ENCODE data around the gene MEX3B.
"Not testable (repeated sequence)": the region's sequence is repeated elsewhere in the genome, so short reads cannot be mapped to it uniquely, and the experiment has no call there.

MEX3B gene

GRCh38 chr15:82048811-82049210 is 3.0 kb upstream of the MEX3B start:
- no peak for DNase-seq (ENCODE audit: low read depth in 2 of 2)

DNA sequence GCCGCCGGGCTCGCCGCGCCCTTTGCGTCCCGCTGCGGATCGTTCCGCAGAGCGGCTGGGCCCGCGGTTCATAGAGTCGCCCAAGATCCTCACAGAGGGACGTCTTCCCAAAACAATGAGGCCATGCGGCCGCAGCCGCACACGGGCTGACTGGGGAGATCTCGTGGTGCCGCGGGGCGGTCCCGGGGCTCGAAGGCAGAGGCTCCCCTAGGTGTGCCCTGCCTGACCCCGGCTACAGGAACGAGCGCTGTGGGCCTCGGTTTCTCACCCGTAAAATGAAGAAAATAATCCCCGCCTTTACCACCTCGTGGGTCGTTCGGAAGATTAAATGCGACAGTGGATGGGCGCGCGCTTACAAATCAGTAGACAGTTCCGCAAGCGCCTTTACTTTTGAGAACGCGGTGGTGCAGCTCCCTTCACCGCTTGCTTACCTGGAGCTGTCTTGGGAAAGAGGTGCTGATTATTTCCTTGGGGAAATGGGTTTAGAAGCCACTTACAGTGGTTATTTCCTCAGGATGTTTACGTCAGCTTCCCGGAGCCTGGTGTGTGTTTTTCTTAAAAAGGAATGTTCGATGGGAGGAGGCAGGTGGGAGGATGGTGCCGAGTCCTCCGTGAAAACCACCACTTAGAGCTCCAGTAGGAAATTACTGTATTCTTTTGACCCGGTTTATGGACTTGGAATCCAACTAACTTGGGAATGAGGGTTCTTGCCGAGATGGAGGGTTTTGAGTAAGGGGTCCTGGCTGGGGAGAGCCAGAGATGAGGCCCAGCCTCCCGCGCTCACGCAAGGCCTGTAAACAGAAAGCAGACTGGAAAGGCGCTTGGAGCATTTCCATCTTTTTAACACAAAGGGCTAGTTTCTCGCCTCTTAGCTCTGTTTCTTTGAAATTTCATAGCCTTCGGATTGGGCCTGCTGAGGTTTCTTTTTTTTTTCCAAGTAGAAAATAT is 1.9 kb upstream of the MEX3B start:
- no peak for DNase-seq (ENCODE audit: low read depth in 2 of 2)

DNA sequence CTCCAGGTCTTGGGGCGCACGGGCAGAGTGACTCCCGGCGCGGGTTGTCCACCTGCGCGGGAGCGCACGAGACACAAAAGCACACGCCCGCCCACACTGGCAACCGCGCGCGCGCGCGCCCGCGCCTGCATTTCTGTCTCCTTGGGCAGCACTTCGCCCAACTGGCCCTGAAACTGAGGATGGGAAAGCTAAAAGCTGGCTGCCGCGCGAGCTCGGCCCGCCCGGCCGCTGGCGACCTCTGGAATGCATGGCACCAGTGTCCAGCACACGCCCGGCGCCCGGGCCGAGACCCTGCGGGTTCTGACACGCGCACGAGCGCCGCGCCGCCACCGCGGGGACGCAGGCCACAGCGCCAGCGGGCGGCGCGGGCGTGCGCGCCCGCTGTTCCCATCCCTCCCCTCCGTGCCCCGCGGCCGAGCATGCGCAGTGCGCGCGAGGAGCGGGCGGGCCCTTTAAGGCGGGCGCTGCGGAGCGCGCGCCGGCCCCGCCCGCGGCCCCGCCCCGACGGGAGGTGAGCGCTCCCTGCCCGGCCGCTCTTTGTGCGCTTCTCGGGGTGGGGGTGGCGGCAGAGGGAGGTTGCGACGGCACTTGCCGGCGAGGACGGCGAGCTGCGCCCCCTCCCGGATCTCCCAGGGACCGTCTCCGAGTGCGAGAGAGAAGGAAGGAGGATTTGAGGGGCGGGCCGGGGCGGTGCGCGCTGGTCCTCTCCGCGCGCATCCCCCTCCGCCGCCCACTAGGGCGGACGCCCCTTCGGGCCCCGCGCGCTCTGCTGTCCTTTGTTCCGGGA is 1.0 kb upstream of the MEX3B start:
- DNase-seq (ENCODE audit: low read depth in 2 of 2), result peak; percentile 68 to 78

- DNase-seq (ENCODE audit: low read depth in 2 of 2), result no peak
Measured at GRCh38 chr15:82045179-82045891, 483 bp downstream of the MEX3B start.

DNA sequence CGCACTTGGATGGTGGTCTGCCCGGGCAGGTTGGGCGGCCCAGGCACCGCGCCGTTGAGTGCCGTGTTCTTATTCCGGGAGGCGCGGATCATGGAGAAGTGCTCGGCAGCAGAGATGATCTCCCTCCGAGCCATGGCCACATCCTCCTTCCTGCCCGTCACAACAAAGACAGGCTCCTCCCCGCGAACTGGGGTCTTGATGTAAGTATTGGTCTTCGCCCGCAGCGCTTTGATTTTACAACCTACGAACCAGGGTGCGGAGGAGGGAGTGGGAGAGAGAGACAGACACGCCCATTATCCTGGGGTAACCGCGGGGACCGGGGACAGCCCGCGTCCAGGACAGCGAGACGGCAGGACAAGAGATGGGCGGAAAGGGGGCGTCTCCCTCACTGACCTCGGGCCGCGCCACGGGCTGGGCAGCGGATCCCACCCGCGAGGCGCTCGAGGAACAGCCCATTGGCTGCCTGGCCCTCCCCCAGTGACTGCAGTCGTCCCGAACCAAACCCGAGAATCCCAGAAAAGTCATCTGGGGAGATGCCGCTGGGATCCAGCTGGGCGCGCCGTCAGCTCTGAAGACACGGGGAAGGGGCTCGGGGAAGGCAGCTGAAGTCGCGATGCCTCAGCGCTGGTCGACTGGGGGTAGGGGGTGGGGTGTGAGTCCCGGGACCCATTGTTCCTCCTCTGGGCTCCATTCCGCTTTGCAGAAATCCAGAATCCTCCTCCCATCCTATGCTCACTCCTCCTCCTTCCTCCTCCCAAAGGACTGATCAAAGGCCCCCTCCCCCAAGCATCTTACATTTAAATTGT is 1.2 kb downstream of the MEX3B start:
- DNase-seq (ENCODE audit: low read depth in 2 of 2), result no peak

DNA sequence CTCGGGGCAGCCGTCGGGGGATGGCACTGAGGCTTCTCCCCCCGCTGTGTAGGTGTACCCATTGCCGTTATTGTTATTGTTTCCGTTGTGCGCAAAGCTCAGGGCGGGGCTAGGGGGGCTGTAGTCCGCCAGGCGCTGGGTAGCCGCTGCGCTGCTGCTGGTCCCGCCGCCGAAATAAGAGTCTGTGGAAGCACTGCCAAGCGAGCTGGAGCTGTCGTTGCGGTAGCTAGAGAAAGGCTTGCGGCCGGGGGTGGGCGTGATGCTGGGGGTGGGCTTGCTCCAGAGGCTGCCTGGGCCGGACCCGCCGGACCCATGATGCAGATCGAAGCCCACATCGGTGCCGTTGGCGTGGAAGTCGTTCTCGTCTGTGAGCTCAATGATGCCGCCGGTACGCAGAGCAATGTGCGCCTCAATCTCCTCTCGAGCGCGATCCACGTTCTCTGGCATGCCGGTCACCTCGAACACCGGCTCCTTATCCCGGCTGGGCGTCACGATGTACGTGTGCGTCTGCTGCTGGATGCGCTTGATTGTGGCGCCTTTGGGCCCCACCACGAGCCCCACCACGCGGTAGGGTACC is 1.9 kb downstream of the MEX3B start:
- DNase-seq (ENCODE audit: low read depth in 2 of 2), result no peak

GRCh38 chr15:82043130-82043673 is 2.6 kb downstream of the MEX3B start:
- no peak for DNase-seq (ENCODE audit: low read depth in 2 of 2)

DNA sequence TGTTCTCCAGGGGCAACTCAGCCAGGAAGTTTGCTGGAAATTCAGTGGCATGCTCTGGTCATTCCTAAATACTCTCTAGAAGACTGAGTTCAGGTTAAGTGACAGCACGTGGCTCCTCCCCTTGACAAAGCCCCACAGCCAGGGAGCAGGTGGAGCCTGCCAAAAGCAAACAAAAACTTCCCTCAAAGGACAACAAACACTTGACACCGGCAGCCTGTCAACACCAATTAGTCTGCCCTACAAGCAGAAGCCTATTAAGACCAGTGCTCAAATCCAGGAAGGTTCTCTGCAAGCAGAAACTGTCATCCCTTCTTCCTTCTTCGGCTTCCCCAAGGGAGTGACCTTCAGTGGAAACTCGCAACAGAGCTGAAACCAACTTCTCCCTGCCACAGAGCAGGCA is 5.0 kb downstream of the MEX3B start:
- DNase-seq (ENCODE audit: low read depth in 2 of 2), result no peak

- DNase-seq (ENCODE audit: low read depth in 2 of 2), result no peak
Measured at GRCh38 chr15:82040390-82040789, 5.4 kb downstream of the MEX3B start.

DNA sequence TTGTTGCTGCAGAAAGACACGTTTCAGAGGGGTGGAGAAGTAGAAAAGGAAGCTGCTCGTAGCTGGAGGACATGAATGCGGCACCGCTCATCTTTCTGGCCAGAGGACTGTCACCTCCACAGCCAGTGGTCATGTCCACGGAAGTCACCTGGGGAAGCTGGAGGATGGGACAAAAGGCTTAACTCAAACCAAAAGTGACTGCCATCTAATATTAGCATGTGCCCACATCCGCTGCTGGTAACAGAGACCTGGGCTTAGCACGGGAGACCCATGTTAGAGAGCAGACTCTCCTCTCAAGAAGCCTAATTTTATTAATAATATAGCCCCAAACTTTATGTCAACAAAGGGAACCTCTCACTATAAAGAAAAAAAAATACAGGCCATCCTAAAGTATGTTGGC is 5.9 kb downstream of the MEX3B start:
- DNase-seq (ENCODE audit: low read depth in 2 of 2), result no peak

GRCh38 chr15:82036461-82036860 is 9.4 kb downstream of the MEX3B start:
- no peak for DNase-seq (ENCODE audit: low read depth in 2 of 2)

DNA sequence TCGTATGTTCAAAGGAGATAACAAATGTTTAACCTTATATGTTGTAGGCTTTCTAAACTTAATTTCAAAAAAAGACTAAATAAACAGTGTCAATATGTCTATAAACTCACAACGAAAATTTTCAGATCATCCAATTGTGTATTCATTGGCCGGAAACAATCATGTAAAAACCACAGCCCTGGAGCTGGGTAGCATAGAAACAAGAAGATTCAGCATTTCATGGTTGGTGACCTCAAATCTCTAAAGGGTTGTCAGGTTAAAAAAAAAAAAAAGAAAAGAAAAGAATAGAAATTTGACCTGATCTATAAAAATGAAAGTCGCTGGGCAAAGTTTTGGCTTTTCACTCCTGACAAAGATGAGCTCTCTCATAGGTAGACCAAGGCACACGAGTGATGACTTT is 13.9 kb downstream of the MEX3B start:
- no peak for DNase-seq (ENCODE audit: low read depth in 2 of 2)

DNA sequence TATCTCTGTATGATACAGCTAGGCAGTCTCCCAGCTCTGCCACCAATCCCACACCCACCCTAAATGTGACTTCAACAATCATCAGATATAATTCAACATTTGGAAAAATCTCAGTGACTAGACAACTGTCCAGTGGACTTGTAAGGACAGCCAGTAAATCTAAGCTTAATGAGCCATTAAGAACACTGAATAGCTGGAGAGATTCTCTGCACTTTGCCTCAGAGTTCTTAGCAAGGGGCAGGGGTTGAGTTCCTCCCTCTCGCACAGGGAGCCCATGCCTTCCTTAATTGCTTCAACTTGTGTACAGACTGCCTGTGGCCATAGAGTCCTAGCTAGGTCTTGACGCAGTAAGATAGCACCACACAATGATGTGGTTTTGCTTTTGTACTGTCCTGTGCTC is 15.6 kb downstream of the MEX3B start:
- DNase-seq (ENCODE audit: low read depth in 2 of 2), result no peak

DNA sequence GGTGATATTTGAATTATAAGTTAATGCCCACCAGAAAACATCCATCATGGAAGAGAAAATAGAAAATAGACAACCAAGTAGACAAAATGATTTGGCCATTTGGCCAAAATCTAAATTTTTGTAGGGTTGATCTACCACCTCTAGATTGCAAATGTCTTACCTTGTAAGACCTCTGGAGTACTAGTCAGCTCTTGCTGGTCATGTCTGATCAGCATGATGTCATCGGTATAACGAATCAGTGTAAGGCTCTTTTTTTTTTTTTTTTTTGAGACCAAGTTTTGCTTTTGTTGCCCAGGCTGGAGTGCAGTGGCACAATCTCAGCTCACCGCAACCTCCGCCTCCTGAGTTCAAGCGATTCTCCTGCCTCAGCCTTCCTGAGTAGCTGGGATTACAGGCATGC is 17.7 kb downstream of the MEX3B start:
- not testable (repeated sequence) for DNase-seq (ENCODE audit: low read depth in 2 of 2)

DNA sequence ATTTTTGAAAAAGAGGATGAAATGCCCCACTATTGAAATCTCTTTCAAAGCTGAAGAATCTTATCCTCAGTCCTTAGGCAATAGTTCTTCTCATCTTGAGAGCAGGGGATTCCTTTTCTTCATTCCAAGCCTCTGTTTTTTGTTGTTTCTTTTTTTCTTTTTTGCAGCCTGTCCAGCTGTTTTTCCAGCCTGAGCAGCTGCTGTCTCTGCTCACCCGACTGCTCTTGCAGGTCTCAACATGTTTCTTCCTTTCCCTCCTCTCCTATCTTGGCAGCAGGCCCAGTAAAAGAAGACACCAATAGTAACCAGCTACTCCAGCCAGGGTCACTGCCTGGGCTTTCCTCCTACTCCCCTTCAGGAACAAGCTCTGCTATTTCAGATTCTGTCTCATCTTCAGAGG is 23.8 kb downstream of the MEX3B start:
- DNase-seq (ENCODE audit: low read depth in 2 of 2), result no peak

- DNase-seq (ENCODE audit: low read depth in 2 of 2), result no peak
Measured at GRCh38 chr15:82020625-82021394, 25.0 kb downstream of the MEX3B start.

DNA sequence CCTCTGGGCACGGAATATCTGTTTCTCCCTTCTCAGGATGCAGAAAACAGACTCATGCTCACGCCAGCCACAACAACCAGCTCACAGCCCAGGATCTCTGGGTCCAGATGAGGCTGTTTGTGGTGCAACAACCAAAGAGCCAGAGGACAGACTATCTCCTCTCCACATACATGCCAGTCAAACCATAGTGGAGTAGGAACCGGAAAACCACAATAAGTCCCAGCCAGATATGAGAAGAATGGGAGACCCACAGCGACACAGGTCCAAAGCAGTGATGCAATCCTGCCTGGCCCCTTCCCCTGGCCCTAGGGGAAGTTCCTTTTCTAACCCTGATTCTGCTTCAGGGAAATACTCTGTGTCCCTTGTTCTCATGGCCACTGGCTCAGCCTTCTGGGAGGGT is 27.6 kb downstream of the MEX3B start:
- no peak for DNase-seq (ENCODE audit: low read depth in 2 of 2)

- no peak for DNase-seq (ENCODE audit: low read depth in 2 of 2)
Measured at GRCh38 chr15:82017656-82018055, 28.2 kb downstream of the MEX3B start.

- no peak for DNase-seq (ENCODE audit: low read depth in 2 of 2)
Measured at GRCh38 chr15:82014989-82015388, 30.8 kb downstream of the MEX3B start.

DNA sequence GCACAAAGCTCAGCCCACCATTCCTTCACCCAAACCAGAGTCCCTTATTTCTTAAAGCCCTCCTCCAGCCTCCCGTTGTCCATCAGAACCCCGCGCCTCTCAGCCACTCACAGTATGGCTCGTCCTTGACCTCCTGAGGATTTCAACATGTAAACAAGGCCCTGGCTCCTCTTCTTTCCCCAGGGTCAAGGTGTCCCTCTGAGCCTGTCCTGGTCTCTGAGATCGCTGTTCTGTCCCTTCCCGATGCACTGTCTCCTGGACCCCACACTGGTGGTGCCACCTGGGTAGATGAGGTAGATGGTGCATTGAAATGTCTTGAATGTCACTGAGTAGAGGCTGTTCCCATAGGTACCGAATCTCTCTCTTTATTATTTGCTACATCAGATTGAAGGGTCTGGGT is 32.9 kb downstream of the MEX3B start:
- DNase-seq (ENCODE audit: low read depth in 2 of 2), result no peak

Measured in stimulated activated CD8-positive, alpha-beta memory T cell treated with anti-CD3 and anti-CD28 coated beads, Interleukin-15, amount 100 ng/mL, for 4 hours (primary cell).